ENCODE data around the gene LIMS2. TPM values are rescaled to one million over a fixed set of nuclear protein-coding genes. Genes with fewer than 3 reads are reported as not detected.

The LIMS2 gene
- total and polyA plus RNA-seq, 2 donors (not counting 3 experiments of a cell fraction or from before 2014, with no cell fraction given): 48.3 to 55.6 TPM

- H3K27me3 ChIP-seq (ENCODE audit: control insufficient read depth in 2 of 2, insufficient read depth in 2 of 2, low read length in 2 of 2): peaks cover 5 to 7% of the 10 kb centered on the region in 2 experiments
- no peak overlapping the region for H3K4me3 ChIP-seq (replicated peaks in 1 of 3; ENCODE audit: insufficient read depth in 1 of 3, low read depth in 1 of 3, low read length in 3 of 3)
- DNase-seq (ENCODE audit: low read depth, low spot score) (no peak), FAIRE-seq (no peak)
- H2AFZ ChIP-seq (ENCODE audit: low read depth, low read length): no peak overlapping the region
- no peak overlapping the region for H3K4me2 ChIP-seq (ENCODE audit: insufficient read depth, low read length)
- ChIA-PET POLR2A (no interaction called here), CTCF (interaction anchor here (3.1 kb wide), 1 partner anchor 19 kb away, joined by 23 read pairs; no protein-coding TSS in a partner anchor)
- H3K36me3 ChIP-seq (ENCODE audit: control insufficient read depth in 2 of 2, extremely low read depth in 1 of 2, insufficient read depth in 2 of 2, low read length in 2 of 2): no peaks in the 10 kb centered on the region
- H3K9ac ChIP-seq (replicated peaks; ENCODE audit: extremely low read depth, insufficient read depth, low read length): no peak overlapping the region
- intact Hi-C loops (cut with micrococcal nuclease): no loop called here
- dilution Hi-C loops (cut with MboI; ENCODE audit: extremely low pct_ligation_motif_present, low sequenced_read_pairs): no loop called here
- no peak for TF ChIP-seq GATA2 (IDR thresholded peaks at IDR 0.05; ENCODE audit: insufficient read depth, insufficient read length, low read depth, low read length)
- H3K79me2 ChIP-seq (ENCODE audit: control insufficient read depth, insufficient read depth, low read length): no peaks in the 10 kb centered on the region
- no peaks in the 10 kb centered on the region for H4K20me1 ChIP-seq (replicated peaks; ENCODE audit: control insufficient read depth, extremely low read depth, insufficient read depth, low read length)
- no peaks in the 10 kb centered on the region for H3K9me3 ChIP-seq (replicated peaks; ENCODE audit: control insufficient read depth, insufficient read depth, low read length)
- no TSS peak for BruUV-seq (replicated peaks)
- H3K9me1 ChIP-seq (replicated peaks; ENCODE audit: control insufficient read depth, extremely low read depth, insufficient read depth, low read length): no peaks in the 10 kb centered on the region
- H3K4me1 ChIP-seq (ENCODE audit: control insufficient read depth, extremely low read depth, insufficient read depth, low read length): no peaks in the 10 kb centered on the region
- H3K27ac ChIP-seq (ENCODE audit: insufficient read depth, low read depth, low read length): no peak overlapping the region
These were observed 64.8 kb downstream of the LIMS2 start for GRCh38 chr2:127610561-127610960.

DNA sequence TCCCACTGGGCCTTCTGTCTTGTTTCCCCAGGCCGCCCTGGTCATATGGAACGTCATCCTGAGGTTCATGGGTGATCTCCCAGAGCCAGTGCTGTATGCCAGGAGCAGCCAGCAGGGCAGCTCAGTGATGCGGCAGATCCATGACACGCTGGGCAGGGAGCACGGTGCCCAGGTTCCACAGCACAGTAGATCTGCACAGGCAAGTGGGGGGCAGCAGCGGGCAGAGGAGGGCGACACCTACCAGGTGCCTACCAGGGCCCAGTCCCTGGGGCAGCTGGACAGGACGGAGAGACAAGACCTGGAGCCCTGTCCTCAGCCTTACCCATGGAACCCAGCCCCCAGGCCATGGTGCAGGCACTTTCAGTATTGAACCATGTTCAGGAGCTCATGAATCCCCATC lies 65.5 kb downstream of the LIMS2 start:
- dilution Hi-C loops (cut with MboI; ENCODE audit: extremely low pct_ligation_motif_present, low sequenced_read_pairs): no loop called here
- POLR2A ChIA-PET: no interaction called here
- H3K4me3 ChIP-seq (replicated peaks in 1 of 3; ENCODE audit: insufficient read depth in 1 of 3, low read depth in 1 of 3, low read length in 3 of 3): no peak overlapping the region

More for the DNA sequence above, 65.5 kb downstream of the LIMS2 start:
- no TSS peak for BruUV-seq (replicated peaks)
- H3K4me1 ChIP-seq (ENCODE audit: control insufficient read depth, extremely low read depth, insufficient read depth, low read length): no peaks in the 10 kb centered on the region
- no peaks in the 10 kb centered on the region for H3K9me3 ChIP-seq (replicated peaks; ENCODE audit: control insufficient read depth, insufficient read depth, low read length)
- H3K27me3 ChIP-seq (ENCODE audit: control insufficient read depth in 2 of 2, insufficient read depth in 2 of 2, low read length in 2 of 2): peaks cover 5 to 7% of the 10 kb centered on the region in 2 experiments
- FAIRE-seq (no peak), DNase-seq (ENCODE audit: low read depth, low spot score) (no peak)
- H3K79me2 ChIP-seq (ENCODE audit: control insufficient read depth, insufficient read depth, low read length): no peaks in the 10 kb centered on the region
- H3K36me3 ChIP-seq (ENCODE audit: control insufficient read depth in 2 of 2, extremely low read depth in 1 of 2, insufficient read depth in 2 of 2, low read length in 2 of 2): no peaks in the 10 kb centered on the region
- H3K9me1 ChIP-seq (replicated peaks; ENCODE audit: control insufficient read depth, extremely low read depth, insufficient read depth, low read length): no peaks in the 10 kb centered on the region
- TF ChIP-seq POLR2AphosphoS5 (IDR thresholded peaks at IDR 0.05; ENCODE audit: insufficient read depth, low read depth, low read length): no peak
- no peak for TF ChIP-seq GATA2 (IDR thresholded peaks at IDR 0.05; ENCODE audit: insufficient read depth, insufficient read length, low read depth, low read length)
- TF ChIP-seq CTCF (IDR thresholded peaks at IDR 0.05; ENCODE audit: extremely low read depth in 1 of 2, insufficient read depth in 1 of 2, low read depth in 1 of 2, low read length in 2 of 2): no peak
- TF ChIP-seq FOS (IDR thresholded peaks at IDR 0.05; ENCODE audit: borderline replicate concordance, insufficient read depth, low read length): no peak
- no peak for TF ChIP-seq EZH2 (IDR thresholded peaks at IDR 0.05; ENCODE audit: borderline replicate concordance, low read depth, low read length, severe bottlenecking)
- no peak for TF ChIP-seq JUN (IDR thresholded peaks at IDR 0.05; ENCODE audit: borderline replicate concordance, insufficient read depth, insufficient read length, low read depth)
- no peak for TF ChIP-seq POLR2A (IDR thresholded peaks at IDR 0.05; ENCODE audit: low read depth, low read length)
- no peak for TF ChIP-seq MYC (IDR thresholded peaks at IDR 0.05; ENCODE audit: low read depth, low read length)
- H4K20me1 ChIP-seq (replicated peaks; ENCODE audit: control insufficient read depth, extremely low read depth, insufficient read depth, low read length): no peaks in the 10 kb centered on the region
- H3K27ac ChIP-seq (ENCODE audit: insufficient read depth, low read depth, low read length): no peak overlapping the region
- intact Hi-C loops (cut with micrococcal nuclease): no loop called here
- CTCF ChIA-PET: interaction anchor here (0.7 to 3.1 kb wide), 3 partner anchors 11 to 40 kb away, joined by 3 to 23 read pairs (median 3); no protein-coding TSS in a partner anchor
- H3K9ac ChIP-seq (replicated peaks; ENCODE audit: extremely low read depth, insufficient read depth, low read length): no peak overlapping the region
- no peak overlapping the region for H2AFZ ChIP-seq (ENCODE audit: low read depth, low read length)
- H3K4me2 ChIP-seq (ENCODE audit: insufficient read depth, low read length): no peak overlapping the region
